ENCODE results near the gene MPG. TPM values are rescaled to one million over a fixed set of nuclear protein-coding genes. Genes with fewer than 3 reads are reported as not detected.
"Not testable (repeated sequence)": the region's sequence is repeated elsewhere in the genome, so short reads cannot be mapped to it uniquely, and the experiment has no call there.

Gene MPG, protein sequence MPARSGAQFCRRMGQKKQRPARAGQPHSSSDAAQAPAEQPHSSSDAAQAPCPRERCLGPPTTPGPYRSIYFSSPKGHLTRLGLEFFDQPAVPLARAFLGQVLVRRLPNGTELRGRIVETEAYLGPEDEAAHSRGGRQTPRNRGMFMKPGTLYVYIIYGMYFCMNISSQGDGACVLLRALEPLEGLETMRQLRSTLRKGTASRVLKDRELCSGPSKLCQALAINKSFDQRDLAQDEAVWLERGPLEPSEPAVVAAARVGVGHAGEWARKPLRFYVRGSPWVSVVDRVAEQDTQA
- 174 and 190 TPM in 2 replicates for total RNA-seq

DNA sequence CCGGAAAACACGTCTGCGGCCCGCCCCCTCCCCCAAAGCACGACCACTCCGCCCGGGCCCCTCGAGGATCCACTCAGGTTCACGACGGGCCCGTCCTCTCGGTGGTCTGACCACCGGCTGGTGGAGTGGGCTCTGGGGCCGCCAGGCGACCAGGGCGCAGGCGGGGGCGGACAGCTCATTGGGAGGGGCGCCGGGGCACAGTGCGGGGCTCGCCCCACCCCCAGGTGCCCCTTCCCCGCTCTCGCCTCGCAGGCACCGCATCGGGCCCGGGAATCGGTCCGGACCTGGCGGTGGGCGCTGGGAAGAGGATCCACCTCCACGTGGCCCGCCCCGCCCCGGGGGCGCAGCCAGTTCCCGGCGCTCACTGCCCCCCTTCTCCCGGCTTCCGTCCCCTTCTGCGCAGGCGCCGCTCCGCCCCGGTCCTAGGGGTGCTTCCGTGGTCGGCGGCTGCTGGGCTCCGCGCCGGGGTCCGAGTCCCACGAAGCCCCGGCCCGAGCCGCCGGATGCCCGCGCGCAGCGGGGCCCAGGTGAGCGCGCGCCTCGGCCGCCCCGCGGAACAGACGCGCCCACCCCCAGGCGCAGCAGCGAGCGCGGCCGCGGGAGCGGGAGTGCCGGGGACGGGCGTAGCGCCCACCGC is at the start of gene MPG:
MPG (plus strand) TSS at position 419 of the 637 bp plus-strand sequence; CDS start at position 504, 85 bp downstream.
- no peak for DNase-seq (ENCODE audit: extremely low read depth, low read depth, low spot score)

DNA sequence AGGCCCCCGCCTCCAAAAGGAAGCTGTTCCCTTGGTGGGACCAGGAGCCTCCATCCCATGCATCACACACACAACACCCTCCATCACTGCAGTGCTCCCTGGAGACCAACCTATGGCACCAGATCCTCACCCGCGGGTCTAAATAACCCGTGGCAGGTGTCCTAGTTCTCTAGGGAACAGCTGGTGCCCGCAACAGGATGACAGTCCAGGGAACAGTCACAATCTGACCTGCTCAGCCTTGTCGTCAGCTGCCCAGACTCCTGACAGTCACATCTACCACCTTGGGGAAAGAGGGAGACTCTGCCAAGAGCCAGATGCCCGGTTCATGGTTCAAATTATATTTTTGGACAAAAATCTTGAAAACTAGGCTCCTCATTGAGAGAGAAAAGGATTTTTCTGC is 47.4 kb upstream of the MPG start:
- not testable (repeated sequence) for DNase-seq (ENCODE audit: extremely low read depth, low read depth, low spot score)

DNA sequence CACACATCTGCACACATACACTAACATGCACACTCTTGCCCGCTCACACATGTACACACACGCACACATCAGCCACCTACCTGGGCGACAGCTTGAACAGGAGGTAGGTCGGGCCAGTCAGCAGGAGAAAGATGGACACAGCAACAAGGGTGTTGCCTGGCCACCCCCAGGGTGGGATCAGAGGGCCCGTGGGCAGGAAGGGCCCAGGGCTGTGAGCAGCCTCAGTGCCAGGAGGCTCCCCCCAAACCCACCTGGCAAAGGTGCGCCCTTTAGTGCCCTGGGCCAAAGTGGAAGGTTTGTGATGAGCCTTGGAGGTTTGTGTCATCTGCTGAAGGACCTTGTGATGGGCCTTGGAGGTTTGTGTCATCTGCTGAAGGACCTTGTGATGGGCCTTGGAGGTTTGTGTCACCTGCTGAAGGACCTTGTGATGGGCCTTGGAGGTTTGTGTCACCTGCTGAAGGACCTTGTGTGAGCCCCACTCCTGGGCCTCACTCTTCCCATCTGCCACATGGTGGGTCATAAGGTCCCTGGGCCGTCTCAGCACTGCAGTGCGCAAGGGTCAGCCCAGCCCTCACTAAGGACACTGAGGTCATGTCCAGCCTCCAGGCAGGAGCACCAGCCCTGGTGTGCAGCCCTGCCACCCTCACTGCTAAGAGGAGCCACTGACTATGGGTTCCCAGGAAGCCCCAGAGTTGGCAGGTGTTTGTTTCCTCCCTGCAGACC is 44.7 kb upstream of the MPG start:
- not testable (repeated sequence) for DNase-seq (ENCODE audit: extremely low read depth, low read depth, low spot score)

DNA sequence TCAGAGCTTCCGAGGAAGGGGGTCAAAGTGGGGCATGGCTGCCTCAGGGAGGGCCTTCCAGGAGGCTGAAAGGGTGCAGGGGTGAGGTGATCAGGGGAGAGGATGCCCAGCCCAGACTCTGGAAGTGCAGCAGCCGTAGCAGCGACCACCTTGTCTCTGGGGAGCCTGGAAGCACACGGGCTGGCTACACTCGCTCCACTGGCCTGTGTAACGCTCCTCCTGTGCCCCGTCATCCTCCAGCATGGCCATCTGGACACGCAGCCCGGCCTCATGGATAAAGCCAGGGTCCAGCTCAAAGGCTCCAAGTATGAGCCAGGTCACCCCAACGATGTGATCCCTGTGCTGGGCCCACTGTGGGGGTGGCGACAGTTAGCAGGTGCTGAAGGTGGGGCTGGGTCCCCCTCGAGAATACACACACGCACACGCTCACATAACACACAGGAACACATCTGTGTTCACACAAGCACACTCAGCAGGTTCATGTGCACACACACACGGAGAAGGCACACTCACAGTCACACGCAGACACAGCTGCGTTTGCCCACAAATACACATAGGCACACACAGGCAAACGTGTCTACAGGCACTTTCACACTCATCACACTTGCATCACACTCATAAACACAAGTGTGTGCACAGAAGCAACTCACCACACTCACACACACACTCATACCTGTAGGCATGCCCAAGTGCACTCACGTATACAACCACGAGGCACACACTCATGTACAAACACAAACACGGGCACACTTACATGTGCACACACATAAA is 44.0 kb upstream of the MPG start:
- DNase-seq (ENCODE audit: extremely low read depth, low read depth, low spot score), result no peak

DNA sequence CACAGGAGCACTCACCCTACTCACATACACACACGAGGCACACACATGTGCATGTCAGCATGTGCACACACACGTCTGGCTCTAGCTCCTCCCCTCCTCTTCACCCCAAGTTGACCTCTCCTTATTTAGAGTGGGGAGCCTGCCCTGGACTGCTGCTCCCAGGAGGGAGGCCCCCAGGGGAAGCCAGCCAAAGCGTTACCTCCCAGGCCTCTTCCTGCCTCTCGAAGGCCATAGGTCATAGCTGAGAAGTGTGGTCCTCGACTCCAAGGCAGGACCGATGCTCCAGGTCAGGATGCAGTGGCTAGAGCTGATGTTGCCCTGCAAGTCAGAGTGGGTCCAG is 43.4 kb upstream of the MPG start:
- no peak for DNase-seq (ENCODE audit: extremely low read depth, low read depth, low spot score)

DNA sequence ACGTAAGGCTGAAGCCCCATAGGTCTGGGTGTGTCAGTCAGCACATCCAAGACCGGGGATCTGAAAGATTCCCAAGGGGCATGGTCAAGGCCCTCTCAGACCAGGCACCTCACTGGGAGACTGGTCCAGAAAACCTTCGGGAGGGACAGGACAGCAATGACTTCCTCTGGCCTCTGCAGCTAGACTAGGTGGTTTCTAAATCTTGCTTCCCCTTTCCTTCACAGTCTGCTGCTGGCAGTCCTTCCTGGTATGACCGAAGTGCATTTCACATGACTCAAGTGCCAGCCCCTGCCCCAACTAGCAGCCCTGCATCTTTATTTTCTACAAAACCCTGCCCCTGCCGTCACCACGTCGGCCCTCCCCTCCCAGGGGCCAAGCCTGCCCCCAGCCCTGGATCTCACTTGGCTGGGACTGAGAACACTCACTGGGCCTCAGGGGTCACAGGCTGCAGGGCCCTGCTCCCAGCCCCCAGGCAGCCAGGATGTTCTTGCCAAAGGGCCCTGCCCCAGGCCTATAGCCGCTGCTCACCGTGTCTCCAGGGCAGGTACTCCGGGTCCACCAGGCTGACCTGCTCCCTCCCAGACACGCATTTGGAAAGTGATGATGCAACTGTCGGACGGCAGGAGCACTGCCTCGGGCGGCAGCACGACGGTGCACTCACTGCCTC is 42.9 kb upstream of the MPG start:
- no peak for DNase-seq (ENCODE audit: extremely low read depth, low read depth, low spot score)

DNA sequence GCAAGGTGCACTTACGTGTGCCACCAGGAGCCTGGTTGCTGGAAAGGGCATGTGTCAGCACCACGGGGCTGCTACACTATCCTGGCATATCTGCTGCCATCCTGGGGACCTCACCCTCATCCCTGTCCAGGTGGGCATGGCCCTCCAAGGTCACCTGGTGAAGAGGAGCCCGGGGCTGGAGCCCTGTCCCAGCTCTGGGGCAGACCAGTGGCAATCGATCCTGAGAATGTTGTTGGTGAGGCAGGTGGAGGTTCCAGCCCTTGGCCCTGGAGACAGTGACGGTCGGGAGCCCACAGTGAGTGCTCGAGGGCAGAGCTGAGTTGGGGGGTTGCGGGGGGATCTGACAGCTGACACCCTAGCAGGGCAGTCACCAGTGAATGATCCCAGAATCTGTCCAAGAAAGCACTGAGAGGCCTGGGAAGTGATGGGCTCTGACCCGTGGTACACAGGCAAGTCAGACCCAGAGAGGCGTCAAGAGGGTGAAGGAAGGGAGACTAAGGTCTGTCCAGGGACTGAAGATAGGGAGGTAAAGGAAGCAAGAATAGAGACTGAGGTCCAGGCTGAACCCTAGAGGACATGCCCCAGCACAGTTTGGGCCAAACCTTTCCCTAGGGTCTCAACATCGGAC is 42.2 kb upstream of the MPG start:
- DNase-seq (ENCODE audit: extremely low read depth, low read depth, low spot score), result no peak

DNA sequence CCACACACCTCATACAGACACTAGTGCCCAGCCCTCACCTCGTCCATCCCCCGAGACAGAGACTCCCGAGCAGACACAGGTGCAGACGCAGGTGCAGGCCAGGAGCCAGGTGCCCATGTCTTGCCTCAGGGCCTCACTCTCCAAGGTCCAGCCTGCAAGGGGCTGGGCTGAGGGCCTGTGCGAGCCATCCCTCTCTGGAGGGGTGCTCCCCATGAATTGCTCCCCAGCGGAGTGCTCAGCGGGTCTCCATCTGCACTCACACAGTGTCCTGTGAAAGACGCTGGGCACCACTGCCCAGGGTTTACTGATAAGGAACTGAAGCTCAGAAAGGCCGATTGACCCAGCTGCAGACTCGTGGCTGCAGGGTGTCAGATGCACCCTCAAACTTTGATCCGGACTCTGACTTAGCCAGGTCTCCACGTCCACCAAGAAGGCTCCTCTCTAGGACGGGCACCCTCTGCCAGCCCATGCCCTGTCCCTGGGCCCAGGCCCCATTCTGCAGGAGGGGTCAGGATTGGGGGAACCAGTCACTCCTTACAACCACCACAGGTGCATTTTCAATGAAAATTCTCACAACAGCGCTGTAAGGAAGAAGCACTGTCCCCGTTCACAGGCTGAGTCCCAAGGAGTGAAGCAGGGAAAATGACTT is 41.6 kb upstream of the MPG start:
- no peak for DNase-seq (ENCODE audit: extremely low read depth, low read depth, low spot score)

DNA sequence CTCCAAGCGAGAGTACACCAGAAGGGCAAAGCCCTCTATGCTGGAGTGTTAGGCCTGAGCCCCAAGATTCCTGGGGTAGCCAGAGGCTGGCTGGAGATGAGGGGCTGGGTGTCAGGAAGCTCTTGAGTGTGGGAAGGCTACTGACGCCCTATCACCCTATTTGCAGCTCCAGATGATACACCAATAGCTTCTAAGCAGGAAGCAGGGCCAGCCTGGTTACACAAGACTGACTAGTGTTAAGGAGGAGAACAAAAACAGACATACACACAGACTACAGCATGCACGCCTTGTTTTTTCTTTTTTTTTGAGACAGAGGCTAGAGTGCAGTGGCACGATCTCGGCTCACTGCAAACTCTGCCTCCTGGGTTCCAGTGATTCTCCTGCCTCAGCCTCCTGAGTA is 40.5 kb upstream of the MPG start:
- DNase-seq (ENCODE audit: extremely low read depth, low read depth, low spot score), result no peak

DNA sequence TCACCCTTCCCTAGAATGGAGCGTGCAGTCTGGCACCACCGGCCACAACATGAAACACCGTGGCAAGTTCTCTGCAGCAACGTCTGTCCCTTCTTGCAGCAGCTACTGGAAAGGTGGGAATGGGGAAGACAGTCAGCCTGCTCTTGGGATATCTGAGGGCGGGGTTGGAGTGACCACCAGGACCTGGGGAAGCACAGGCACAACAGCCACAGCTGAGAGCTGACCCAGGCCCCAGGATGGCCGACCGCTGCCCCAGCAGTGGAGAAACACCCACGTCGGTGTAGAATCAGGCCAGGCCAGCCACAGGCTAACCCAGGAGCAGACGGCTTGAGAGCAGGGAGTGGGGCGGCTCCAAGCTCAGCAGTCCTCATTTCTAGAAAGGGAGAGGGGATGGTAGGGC is 39.8 kb upstream of the MPG start:
- not testable (repeated sequence) for DNase-seq (ENCODE audit: extremely low read depth, low read depth, low spot score)

DNA sequence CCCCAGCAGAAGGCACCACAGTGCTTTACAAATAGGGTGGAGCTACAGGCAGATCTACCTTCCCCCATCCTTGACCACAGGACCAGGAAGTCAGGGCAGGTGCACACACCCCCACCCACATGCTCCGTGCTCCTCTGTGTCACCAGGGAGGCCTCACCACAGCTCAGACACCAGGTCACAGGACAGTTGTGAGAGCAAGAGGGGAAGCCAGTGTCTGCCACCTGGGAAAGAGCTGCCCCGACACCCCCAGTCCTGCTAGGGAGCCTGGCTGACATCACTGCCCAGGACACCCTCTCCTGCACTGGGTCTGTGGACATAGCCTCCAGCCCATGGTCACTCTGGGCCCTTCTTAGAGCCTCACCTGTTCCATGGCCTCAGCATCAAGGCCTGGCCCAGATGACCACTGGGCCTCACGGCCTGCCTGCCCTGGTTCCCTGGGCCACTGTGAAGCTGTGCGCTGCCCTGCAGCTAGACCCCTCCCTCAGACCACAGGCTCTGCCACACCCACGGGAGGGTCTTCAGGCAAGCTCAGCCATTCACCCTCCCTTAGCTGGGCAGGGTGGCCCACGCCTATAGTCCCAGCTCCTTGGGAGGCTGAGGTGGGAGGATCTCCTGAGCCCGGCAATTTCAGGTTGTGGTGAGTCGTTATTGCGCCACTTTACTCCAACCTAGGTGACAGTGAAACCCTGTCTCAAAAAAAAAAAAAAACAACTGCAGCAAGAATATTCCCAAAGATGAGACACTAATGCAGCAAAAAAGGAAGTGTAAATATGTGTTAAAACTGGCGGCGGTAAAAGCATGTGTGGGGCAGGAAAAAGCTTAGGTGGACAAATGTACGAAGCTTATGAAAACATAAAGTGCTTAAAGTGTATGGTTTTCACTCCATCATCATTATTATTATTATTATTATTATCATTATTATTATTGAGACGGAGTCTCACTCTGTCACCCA is 38.8 kb upstream of the MPG start:
- no peak for DNase-seq (ENCODE audit: extremely low read depth, low read depth, low spot score)

DNA sequence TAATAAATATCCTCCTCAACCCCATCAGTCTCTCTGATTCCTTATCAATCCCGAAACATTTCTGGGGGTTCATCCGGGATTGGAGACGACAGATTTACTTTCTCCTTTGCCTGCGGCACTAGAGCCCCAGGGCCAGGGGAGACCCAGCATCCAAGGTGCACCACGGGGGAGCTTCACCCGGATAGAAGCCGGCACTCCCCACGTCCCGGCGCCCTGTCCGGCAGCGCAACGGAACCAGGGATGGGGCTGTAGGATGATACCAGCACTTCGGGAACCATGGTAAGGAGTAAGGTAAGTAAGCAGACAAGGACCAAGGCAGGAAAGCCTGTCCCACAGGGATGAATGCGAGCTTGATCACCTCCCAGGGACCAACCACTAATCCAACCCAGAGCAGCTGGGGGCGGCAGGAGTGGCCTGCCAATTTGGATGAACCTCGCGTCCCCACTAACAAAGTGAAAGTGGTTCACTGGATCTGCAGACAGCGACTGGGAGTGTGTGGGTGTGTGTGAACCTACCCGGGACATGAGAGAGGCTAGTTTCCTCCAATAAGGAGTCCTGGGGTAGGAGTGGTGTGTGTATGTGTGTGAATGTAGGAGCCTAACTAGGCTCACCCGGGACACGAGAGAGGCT is 36.5 kb upstream of the MPG start:
- no peak for DNase-seq (ENCODE audit: extremely low read depth, low read depth, low spot score)

DNA sequence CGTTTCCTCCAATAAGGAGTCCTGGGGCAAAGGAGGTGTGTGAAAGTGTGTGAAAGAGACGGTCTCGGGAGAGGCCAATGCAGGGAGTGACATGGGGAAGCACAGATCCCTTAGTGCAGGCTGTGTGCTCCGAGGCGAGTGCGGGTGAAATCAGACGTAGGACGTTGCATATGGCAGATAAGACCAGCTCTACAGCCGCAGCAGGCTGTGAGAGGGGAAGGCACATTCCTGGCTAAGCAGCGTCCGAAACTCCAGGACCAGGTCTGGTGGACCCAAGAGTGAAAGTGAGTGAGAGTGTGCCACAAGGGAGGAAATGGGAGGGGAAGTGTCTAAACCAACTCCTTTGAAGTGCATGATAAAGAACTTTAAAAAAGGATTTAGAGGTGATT is 36.0 kb upstream of the MPG start:
- no peak for DNase-seq (ENCODE audit: extremely low read depth, low read depth, low spot score)

DNA sequence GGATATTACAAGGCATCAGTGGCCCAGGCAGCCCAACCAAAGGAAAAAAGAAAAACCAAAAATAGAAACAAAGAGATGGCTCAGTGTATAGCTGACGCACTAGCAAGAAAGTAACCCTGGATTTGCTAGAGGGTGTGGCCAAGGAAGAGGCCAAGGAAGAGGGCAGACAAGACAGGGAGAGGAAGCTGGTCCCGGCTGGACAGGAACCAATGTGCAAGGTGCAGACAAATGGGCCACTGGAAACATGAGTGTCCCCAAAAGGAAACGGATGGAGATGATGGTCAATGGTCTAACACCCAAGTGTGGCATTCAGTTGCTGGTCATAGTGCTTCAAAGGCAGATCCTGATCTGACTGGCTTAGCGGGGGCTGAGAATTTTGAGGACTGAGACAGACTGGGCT is 35.3 kb upstream of the MPG start:
- no peak for DNase-seq (ENCODE audit: extremely low read depth, low read depth, low spot score)

DNA sequence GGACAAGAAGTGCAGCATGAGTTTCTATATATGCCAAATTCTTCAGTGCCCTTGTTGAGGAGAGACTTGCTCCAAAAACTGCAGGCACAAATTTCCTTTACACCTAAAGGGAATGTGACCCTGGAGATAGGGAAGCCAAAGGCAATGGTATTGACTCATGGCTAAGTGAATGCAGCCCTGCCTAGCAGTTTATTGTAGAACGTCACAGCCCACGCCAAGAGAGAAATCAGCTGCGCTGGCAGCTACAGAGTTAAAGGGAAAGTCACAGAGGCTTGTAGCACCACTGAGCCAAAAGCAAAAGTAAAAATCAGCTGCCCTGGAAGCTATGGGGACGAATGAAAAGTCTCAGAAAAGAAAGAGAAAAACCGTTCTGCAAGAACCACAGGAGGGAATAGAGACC is 34.7 kb upstream of the MPG start:
- no peak for DNase-seq (ENCODE audit: extremely low read depth, low read depth, low spot score)

DNA sequence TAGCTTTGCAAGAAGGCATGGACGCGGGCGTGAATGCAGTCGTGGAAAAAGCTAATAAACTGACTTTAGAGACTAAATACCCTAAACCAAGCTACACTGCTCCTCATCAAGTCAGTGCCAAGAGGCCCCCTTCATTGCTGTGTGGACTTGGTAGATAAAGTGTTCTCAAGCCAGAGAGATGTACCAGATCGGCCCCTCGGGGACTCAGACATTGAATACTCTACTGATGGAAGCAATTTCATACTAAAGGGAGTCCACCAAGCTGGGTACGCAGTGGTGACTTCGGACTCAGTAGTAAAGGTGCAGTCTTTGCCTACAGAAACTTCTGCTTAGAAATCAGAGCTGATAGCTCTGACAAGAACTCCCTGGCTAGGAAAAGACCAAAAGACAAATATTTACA is 33.4 kb upstream of the MPG start:
- DNase-seq (ENCODE audit: extremely low read depth, low read depth, low spot score), result no peak

DNA sequence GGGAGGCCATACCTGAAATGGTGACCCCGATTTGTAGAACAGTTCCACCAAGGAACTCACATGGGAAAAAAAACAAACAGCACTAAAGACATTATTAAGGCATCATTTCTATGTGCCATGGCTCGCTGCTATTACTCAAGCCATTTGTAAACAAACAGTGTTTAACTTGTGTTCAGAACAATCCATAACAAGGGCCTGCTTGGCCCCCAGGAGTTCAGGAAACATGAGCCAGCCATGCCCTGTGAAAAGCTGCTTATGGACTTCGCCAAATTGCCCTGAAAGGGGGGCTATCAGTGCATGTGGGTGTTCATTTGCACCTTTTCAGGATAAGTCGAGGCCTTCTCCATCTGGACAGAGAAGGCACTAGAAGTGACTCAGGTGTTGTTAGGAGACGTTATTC is 32.6 kb upstream of the MPG start:
- DNase-seq (ENCODE audit: extremely low read depth, low read depth, low spot score), result no peak

DNA sequence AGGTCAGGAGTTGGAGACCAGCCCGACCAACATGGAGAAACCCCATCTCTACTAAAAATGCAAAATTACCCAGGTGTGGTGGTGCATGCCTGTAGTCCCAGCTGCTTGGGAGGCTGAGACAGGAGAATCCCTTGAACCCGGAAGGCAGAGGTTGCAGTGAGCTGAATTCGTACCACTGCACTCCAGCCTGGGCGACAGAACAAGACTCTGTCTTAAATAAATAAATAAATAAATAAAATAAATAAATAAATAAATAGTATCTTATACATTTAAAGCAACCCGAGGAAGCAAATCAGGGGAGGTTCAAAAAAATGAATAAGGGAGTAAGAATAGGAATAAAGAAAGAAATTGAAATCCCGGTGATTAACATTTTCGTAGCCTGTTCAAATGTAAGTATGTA is 31.5 kb upstream of the MPG start:
- DNase-seq (ENCODE audit: extremely low read depth, low read depth, low spot score), result not testable (repeated sequence)

Measured in glomerular endothelial cell (primary cell).